ENCODE results near the gene ADAMTS9.

ADAMTS9 gene

GRCh38 chr3:64576211-64576775 is 111.5 kb downstream of the ADAMTS9 start:
- no peak overlapping the region for H3K4me3 Mint-ChIP-seq
- H3K9me3 Mint-ChIP-seq = peaks cover 8% of the 10 kb centered on the region
- no peaks in the 10 kb centered on the region for H3K36me3 Mint-ChIP-seq (ENCODE audit: low read depth)
- H3K27me3 Mint-ChIP-seq = no peaks in the 10 kb centered on the region
- no peaks in the 10 kb centered on the region for H3K4me1 Mint-ChIP-seq (ENCODE audit: low read depth)
- intact Hi-C loops (cut with micrococcal nuclease) = no loop called here
- no peak overlapping the region for H3K27ac Mint-ChIP-seq

DNA sequence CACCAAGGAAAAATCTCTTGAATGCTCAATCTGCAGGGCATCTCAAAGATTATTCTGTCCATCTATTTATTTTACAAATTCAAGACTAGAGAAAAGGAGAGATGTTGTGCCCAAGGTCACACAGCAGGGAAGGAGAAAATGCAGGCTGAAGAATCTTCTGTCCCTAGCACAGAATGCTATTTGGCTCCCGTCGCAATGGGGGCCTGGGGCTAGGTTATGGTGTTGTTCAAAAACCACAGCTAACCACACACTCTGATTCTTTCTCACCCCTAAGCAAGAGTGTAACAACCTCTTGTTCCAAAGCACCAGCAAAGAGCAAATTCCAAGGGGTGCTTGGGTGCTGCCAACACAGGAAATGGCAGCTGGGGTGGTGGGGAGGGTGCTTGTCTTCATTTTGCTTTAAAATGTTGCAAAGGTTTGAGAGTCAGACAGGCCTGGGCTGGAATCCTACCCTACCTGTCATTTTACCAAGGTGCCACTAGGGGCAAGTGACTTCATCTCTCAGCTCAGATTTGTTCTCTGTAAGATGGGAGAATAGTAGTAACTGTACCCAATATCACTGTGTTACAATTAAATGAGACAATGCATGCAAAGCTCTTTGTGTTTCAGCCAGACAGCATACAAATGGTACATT is 112.5 kb downstream of the ADAMTS9 start:
- Mint-ChIP-seq H3K36me3 (ENCODE audit: low read depth) (no peaks in the 10 kb centered on the region), H3K27me3 (no peaks in the 10 kb centered on the region), H3K9me3 (peaks cover 8% of the 10 kb centered on the region), H3K4me3 (no peak overlapping the region), H3K27ac (no peak overlapping the region), H3K4me1 (ENCODE audit: low read depth) (no peaks in the 10 kb centered on the region)
- intact Hi-C loops (cut with micrococcal nuclease) = no loop called here

DNA sequence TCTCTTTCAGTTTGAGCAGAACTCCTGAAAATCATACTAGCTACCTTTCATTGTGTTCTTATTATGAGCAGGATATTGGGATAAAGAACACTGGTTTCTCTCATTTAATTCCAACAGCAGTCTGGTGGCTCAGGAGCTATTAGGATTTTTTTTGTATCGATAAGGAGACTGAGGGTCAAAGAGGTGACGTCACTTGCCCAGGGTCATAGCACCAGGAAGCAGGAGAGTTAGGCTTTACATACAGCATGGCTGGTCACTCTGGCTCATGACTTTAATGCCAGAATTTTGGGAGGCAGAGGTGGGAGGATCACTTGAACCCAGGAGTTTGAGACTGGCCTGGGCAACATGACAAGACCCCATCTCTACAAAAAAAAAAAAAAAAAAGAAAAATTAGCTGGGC is 113.6 kb downstream of the ADAMTS9 start:
- H3K4me1 Mint-ChIP-seq (ENCODE audit: low read depth) = no peaks in the 10 kb centered on the region

DNA sequence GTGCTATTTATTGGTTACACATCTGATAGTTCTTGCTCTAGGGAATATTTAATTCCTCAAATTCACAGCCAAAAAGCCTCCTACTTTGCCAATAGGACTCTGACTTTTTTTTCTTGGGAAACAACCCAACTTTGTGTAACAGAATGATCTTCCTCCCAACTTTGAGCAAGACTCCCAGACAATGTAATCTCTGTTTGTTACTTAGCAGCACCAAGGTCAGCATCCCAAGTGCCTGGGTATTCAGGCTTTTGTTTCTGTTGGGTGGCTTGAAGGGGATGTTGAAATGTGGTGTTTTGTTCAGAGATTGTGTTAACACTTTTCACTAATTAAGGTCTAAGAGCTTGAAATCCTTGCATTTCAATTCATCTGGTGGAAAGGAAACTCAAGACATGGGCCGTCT is 115.8 kb downstream of the ADAMTS9 start:
- Mint-ChIP-seq H3K9me3 (peaks cover 8% of the 10 kb centered on the region), H3K27ac (no peak overlapping the region), H3K36me3 (ENCODE audit: low read depth) (no peaks in the 10 kb centered on the region), H3K4me3 (no peak overlapping the region), H3K27me3 (no peaks in the 10 kb centered on the region), H3K4me1 (ENCODE audit: low read depth) (no peaks in the 10 kb centered on the region)
- intact Hi-C loops (cut with micrococcal nuclease) = no loop called here

More for the DNA sequence above, 113.6 kb downstream of the ADAMTS9 start:
- H3K9me3 Mint-ChIP-seq = peaks cover 8% of the 10 kb centered on the region
- H3K4me3 Mint-ChIP-seq = no peak overlapping the region
- no peaks in the 10 kb centered on the region for H3K27me3 Mint-ChIP-seq
- no peak overlapping the region for H3K27ac Mint-ChIP-seq
- no peaks in the 10 kb centered on the region for H3K36me3 Mint-ChIP-seq (ENCODE audit: low read depth)
- intact Hi-C loops (cut with micrococcal nuclease) = no loop called here

GRCh38 chr3:64568895-64569517 is 118.8 kb downstream of the ADAMTS9 start:
- Mint-ChIP-seq H3K27me3 (no peaks in the 10 kb centered on the region), H3K4me1 (ENCODE audit: low read depth) (no peaks in the 10 kb centered on the region), H3K9me3 (peaks cover 8% of the 10 kb centered on the region), H3K4me3 (no peak overlapping the region), H3K27ac (no peak overlapping the region), H3K36me3 (ENCODE audit: low read depth) (no peaks in the 10 kb centered on the region)
- intact Hi-C loops (cut with micrococcal nuclease) = no loop called here

- H3K9me3 Mint-ChIP-seq = no peaks in the 10 kb centered on the region
- H3K4me3 Mint-ChIP-seq = no peak overlapping the region
- H3K4me1 Mint-ChIP-seq (ENCODE audit: low read depth) = no peaks in the 10 kb centered on the region
- intact Hi-C loops (cut with micrococcal nuclease) = no loop called here
- no peaks in the 10 kb centered on the region for H3K27me3 Mint-ChIP-seq
- no peak overlapping the region for H3K27ac Mint-ChIP-seq
- H3K36me3 Mint-ChIP-seq (ENCODE audit: low read depth) = no peaks in the 10 kb centered on the region
Measured at GRCh38 chr3:64566859-64567258, 120.9 kb downstream of the ADAMTS9 start.

- no peak overlapping the region for H3K27ac Mint-ChIP-seq
- intact Hi-C loops (cut with micrococcal nuclease) = no loop called here
Measured at GRCh38 chr3:64563751-64564150, 124.0 kb downstream of the ADAMTS9 start.

DNA sequence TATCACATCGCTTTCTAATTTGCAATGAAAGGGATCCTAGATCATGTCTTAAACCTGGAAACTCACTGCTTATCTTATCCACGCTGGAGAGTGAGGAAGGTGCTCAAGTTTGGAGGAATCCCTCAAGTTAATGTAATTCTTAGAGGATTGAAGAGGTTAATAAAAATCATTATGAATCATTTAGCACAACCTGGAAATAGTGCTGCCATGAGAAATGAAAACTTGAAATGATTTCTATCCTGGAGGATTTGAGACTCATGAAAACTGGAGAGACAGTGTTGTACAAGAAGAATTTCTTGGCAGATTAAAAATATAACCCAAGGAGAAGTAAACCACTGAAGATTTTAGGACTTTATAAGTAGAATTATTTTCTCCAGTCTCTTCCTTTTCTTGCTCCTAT is 125.9 kb downstream of the ADAMTS9 start:
- Mint-ChIP-seq H3K36me3 (ENCODE audit: low read depth) (no peaks in the 10 kb centered on the region), H3K9me3 (peaks cover 2% of the 10 kb centered on the region), H3K4me3 (no peak overlapping the region), H3K27ac (no peak overlapping the region), H3K4me1 (ENCODE audit: low read depth) (no peaks in the 10 kb centered on the region), H3K27me3 (no peaks in the 10 kb centered on the region)
- intact Hi-C loops (cut with micrococcal nuclease) = no loop called here

More at GRCh38 chr3:64563751-64564150, 124.0 kb downstream of the ADAMTS9 start:
- H3K4me1 Mint-ChIP-seq (ENCODE audit: low read depth) = no peaks in the 10 kb centered on the region
- H3K4me3 Mint-ChIP-seq = no peak overlapping the region
- no peaks in the 10 kb centered on the region for H3K9me3 Mint-ChIP-seq
- H3K27me3 Mint-ChIP-seq = no peaks in the 10 kb centered on the region
- H3K36me3 Mint-ChIP-seq (ENCODE audit: low read depth) = no peaks in the 10 kb centered on the region

GRCh38 chr3:64561325-64561843 is 126.4 kb downstream of the ADAMTS9 start:
- no peaks in the 10 kb centered on the region for H3K36me3 Mint-ChIP-seq (ENCODE audit: low read depth)
- H3K9me3 Mint-ChIP-seq = peaks cover 7% of the 10 kb centered on the region
- no peak overlapping the region for H3K4me3 Mint-ChIP-seq
- intact Hi-C loops (cut with micrococcal nuclease) = no loop called here
- no peaks in the 10 kb centered on the region for H3K27me3 Mint-ChIP-seq
- no peak overlapping the region for H3K27ac Mint-ChIP-seq
- H3K4me1 Mint-ChIP-seq (ENCODE audit: low read depth) = no peaks in the 10 kb centered on the region

GRCh38 chr3:64560791-64561190 is 127.0 kb downstream of the ADAMTS9 start:
- intact Hi-C loops (cut with micrococcal nuclease) = no loop called here
- H3K36me3 Mint-ChIP-seq (ENCODE audit: low read depth) = no peaks in the 10 kb centered on the region

DNA sequence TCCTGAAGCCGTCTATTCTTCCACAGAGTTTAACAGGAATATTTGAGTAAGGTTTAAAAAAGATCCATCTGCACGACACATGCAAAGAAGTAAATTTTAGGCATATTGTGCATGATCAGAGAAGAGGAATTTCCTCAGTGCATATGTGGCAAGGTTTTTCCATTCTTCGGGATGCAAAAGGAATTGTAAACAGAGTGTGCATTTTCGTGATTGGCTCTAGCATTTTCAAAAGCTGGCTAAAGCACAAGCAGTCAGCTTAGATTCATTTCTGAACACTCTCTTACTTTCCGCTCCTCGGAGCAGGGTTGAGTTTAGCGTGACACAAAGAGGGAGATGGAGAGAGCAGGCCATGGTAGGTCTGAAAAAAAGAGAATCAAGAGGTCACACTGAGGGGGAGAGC is 128.2 kb downstream of the ADAMTS9 start:
- H3K4me3 Mint-ChIP-seq = no peak overlapping the region
- H3K9me3 Mint-ChIP-seq = peaks cover 9% of the 10 kb centered on the region
- intact Hi-C loops (cut with micrococcal nuclease) = no loop called here
- H3K4me1 Mint-ChIP-seq (ENCODE audit: low read depth) = no peaks in the 10 kb centered on the region
- H3K36me3 Mint-ChIP-seq (ENCODE audit: low read depth) = no peaks in the 10 kb centered on the region
- no peaks in the 10 kb centered on the region for H3K27me3 Mint-ChIP-seq
- H3K27ac Mint-ChIP-seq = no peak overlapping the region

More at GRCh38 chr3:64560791-64561190, 127.0 kb downstream of the ADAMTS9 start:
- Mint-ChIP-seq H3K9me3 (peaks cover 9% of the 10 kb centered on the region), H3K4me1 (ENCODE audit: low read depth) (no peaks in the 10 kb centered on the region), H3K27me3 (no peaks in the 10 kb centered on the region), H3K4me3 (no peak overlapping the region), H3K27ac (no peak overlapping the region)

DNA sequence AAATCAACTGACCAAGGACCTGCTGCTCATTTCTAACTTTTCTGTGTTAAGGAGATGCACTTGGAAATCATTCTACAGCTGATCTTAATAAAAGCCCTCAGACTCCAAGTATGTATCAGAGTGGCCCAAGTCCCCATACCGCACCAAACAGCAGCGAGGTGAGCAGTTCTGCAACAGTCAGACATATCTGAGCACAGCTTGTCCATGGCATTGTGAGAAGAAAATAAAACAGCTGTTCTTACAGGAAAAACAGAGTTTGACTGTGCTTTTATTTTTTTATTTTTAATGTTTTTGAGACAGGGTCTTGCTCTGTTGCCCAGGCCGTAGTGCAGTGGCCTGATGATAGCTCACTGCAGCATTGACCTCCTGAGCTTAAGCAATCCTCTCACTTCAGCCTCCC is 131.8 kb downstream of the ADAMTS9 start:
- no peaks in the 10 kb centered on the region for H3K36me3 Mint-ChIP-seq (ENCODE audit: low read depth)
- no peaks in the 10 kb centered on the region for H3K27me3 Mint-ChIP-seq
- H3K27ac Mint-ChIP-seq = no peak overlapping the region
- H3K9me3 Mint-ChIP-seq = peaks cover 9% of the 10 kb centered on the region
- no peak overlapping the region for H3K4me3 Mint-ChIP-seq
- no peaks in the 10 kb centered on the region for H3K4me1 Mint-ChIP-seq (ENCODE audit: low read depth)
- intact Hi-C loops (cut with micrococcal nuclease) = no loop called here

- Mint-ChIP-seq H3K36me3 (ENCODE audit: low read depth) (no peaks in the 10 kb centered on the region), H3K4me3 (no peak overlapping the region), H3K27me3 (no peaks in the 10 kb centered on the region), H3K9me3 (peaks cover 9% of the 10 kb centered on the region), H3K4me1 (ENCODE audit: low read depth) (no peaks in the 10 kb centered on the region), H3K27ac (no peak overlapping the region)
- intact Hi-C loops (cut with micrococcal nuclease) = no loop called here
Measured at GRCh38 chr3:64555351-64555750, 132.4 kb downstream of the ADAMTS9 start.

DNA sequence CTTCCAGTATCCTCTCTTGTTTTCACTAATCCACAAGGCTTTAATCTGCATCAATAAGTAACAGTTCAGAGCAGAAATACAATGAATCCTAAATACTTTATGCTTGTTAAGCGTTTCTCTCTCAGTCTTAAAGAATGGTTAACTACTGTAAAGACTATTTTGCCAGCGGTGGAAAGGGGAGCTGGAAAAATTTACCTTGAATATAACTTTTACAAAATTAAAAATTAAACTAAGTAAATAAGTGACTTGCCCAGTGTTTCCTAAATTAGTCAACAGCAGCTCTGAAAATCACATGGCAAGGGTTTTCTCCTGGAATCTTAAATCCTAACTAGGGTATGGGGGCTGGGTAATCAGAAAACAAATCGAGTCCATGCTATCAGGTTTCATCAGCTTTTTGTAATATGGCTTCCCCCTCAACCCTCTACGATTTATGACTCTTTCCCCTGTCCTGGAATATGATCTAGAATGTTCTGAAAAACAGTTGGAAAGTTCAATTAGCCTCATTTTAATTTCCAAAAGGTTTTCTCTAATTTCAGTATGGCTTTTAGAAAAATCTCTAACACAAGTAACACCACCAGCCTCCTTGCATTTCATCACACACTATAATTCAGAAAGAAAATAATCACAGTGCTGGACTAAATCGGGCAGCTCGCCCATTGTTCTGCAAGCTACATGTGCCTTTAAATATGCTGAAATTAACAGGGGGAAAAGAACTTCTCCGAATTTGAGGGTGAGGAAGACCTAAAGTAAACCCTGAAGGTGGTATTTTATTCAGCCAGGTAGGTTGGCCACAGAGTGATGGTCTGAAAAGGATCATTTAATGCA is 133.5 kb downstream of the ADAMTS9 start:
- no peak overlapping the region for H3K4me3 Mint-ChIP-seq
- H3K36me3 Mint-ChIP-seq (ENCODE audit: low read depth) = no peaks in the 10 kb centered on the region
- no peaks in the 10 kb centered on the region for H3K27me3 Mint-ChIP-seq
- intact Hi-C loops (cut with micrococcal nuclease) = no loop called here
- H3K4me1 Mint-ChIP-seq (ENCODE audit: low read depth) = no peaks in the 10 kb centered on the region
- H3K9me3 Mint-ChIP-seq = peaks cover 9% of the 10 kb centered on the region
- H3K27ac Mint-ChIP-seq = no peak overlapping the region
